CD4-positive, CD25-positive, alpha-beta regulatory T cell (primary cell): ENCODE measurements around the gene RIPOR1. TPM values are rescaled to one million over a fixed set of nuclear protein-coding genes. Genes with fewer than 3 reads are reported as not detected.
A peak's percentile ranks its signal among the peaks of the same experiment; 100 is the strongest.
"Not testable (repeated sequence)": the region's sequence is repeated elsewhere in the genome, so short reads cannot be mapped to it uniquely, and the experiment has no call there.

Experiments
- ATAC-seq, 2 donors: fragments of 150-1000 bp; cut with Tn5 transposase; one replicate each; pipeline ENCODE4 v1.10.0; 2021; ENCODE audit warnings: low read depth in 2 of 2, moderate number of reproducible peaks in 2 of 2, moderate library complexity in 1 of 2
- DNase-seq, 3 donors: peaks; one replicate each; pipeline versions ENCODE4 v3.0.0 to v3.0.0-alpha.2; 2012 to 2022; ENCODE audit warnings: mixed read lengths in 1 of 3
- H3K27ac ChIP-seq: one replicate; pipeline ENCODE4 v1.7.0; 2013; ENCODE audit warnings: mild to moderate bottlenecking, low read length; ENCODE audit not compliant: insufficient read depth, poor library complexity, severe bottlenecking
- H3K27me3 ChIP-seq: one replicate; pipeline ENCODE4 v1.7.0; 2013; ENCODE audit warnings: low read length; ENCODE audit not compliant: control insufficient read depth, insufficient read depth
- H3K36me3 ChIP-seq: one replicate; pipeline ENCODE4 v1.7.0; 2013; ENCODE audit warnings: mild to moderate bottlenecking, low read length, moderate library complexity; ENCODE audit not compliant: control insufficient read depth, insufficient read depth
- H3K4me1 ChIP-seq: 2 replicates; pipeline ENCODE4 v1.7.0; 2013; ENCODE audit warnings: mild to moderate bottlenecking, low read length; ENCODE audit not compliant: insufficient read depth, control insufficient read depth, poor library complexity, severe bottlenecking
- H3K4me3 ChIP-seq: one replicate; pipeline ENCODE4 v1.7.0; 2013; ENCODE audit warnings: low read depth, mild to moderate bottlenecking, low read length, moderate library complexity
- H3K9me3 ChIP-seq, 2 experiments: 1 replicate in 1 of 2; 2 replicates in 1 of 2; pipeline ENCODE4 v1.7.0; 2013; ENCODE audit warnings: low read length in 2 of 2, mild to moderate bottlenecking in 1 of 2, moderate library complexity in 1 of 2; ENCODE audit not compliant: control insufficient read depth in 2 of 2
- H3K27ac Mint-ChIP-seq, 3 donors: one replicate each; pipeline ENCODE4 v1.8.0; 2020 to 2022; ENCODE audit warnings: mild to moderate bottlenecking in 3 of 3, mixed read lengths in 3 of 3, moderate library complexity in 2 of 3
- H3K27me3 Mint-ChIP-seq: one replicate; pipeline ENCODE4 v1.8.0; 2022; ENCODE audit warnings: mild to moderate bottlenecking, mixed read lengths
- H3K36me3 Mint-ChIP-seq: one replicate; pipeline ENCODE4 v1.8.0; 2020; ENCODE audit warnings: mixed read lengths
- H3K4me1 Mint-ChIP-seq, 4 donors: one replicate each; pipeline ENCODE4 v1.8.0; 2020 to 2022; ENCODE audit warnings: mixed read lengths in 4 of 4, mild to moderate bottlenecking in 1 of 4
- H3K4me3 Mint-ChIP-seq, 4 donors: one replicate each; pipeline ENCODE4 v1.8.0; 2020 to 2022; ENCODE audit warnings: mild to moderate bottlenecking in 4 of 4, mixed read lengths in 4 of 4, moderate library complexity in 3 of 4
- H3K9me3 Mint-ChIP-seq, 7 donors: one replicate each; pipeline ENCODE4 v1.8.0; 2020 to 2022; ENCODE audit warnings: mixed read lengths in 7 of 7, mild to moderate bottlenecking in 3 of 7, moderate library complexity in 2 of 7
- polyA plus RNA-seq, 4 donors: library from polyadenylated mRNA; unstranded; fragments of 300-500 nt; fragmentation: Illumina TruSeq; gene quantifications; one replicate each; pipeline ENCODE4 v1.2.3, GENCODE V29; 2021
- total RNA-seq: library from RNA; stranded (reverse); gene quantifications from one replicate; pipeline ENCODE4 v1.2.3, GENCODE V29; 2022

The RIPOR1 gene
- total and polyA plus RNA-seq, 5 donors from 2014 or later: 0.91 to 16.6 (median 2.2) TPM

DNA sequence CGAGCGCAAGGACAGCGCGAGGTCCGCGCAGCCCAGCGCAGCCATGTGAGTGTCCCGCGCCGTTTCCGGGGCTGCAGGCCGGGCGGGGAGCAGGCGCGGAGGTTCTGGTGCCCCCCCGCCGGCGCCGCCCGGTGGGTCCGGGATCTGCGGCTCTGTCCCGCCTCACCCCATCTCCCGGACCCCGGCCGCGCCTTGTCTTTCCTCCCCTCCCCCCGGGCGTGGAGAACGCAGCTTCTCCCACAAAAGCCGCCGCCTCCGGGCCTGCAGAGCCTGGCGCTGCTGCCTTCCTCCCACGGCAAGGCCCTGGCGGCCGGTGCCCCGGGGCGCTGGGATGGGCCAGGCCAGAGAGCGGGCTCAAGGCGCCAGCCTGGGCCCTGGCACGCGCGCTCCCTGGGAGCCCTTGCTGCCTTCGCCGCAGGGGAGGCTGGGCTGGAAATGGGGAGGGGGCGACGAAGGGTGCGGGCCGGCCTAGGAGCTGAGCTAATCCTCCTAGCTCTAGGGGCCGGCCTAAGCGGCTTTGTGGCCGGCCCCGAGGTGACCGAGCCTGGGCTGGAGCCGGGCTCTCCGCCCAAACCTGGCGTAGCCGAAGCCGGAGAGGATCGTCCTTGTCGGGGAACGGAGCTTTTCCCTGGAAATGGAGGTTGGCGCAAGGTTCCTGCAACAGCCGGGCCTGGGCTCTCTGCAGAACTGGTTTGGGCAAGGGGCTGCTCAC, 397 bp downstream of the RIPOR1 start:
- DNase-seq (peak in 1 of 3 donors; percentile 39), ATAC-seq (peak in 1 of 2 donors; percentile 21)
- H3K27me3 ChIP-seq: peaks cover 14% of the 10 kb centered on the region
- Mint-ChIP-seq H3K36me3 (no peaks in the 10 kb centered on the region), H3K4me1 (peaks cover 0 to 27% (median 10%) of the 10 kb centered on the region in 4 donors), H3K9me3 (peaks cover 0 to 3% (median 0%) of the 10 kb centered on the region in 7 donors), H3K4me3 (peak overlapping the region in 3 of 4 donors; percentile 81 to 90 (median 85)), H3K27ac (peak overlapping the region in 1 of 3 donors; percentile 9), H3K27me3 (peaks cover 74% of the 10 kb centered on the region)
- peaks cover 27% of the 10 kb centered on the region for H3K4me1 ChIP-seq
- H3K27ac ChIP-seq: no peak overlapping the region
- no peaks in the 10 kb centered on the region for H3K9me3 ChIP-seq
- H3K36me3 ChIP-seq: no peaks in the 10 kb centered on the region
- H3K4me3 ChIP-seq: no peak overlapping the region

GRCh38 chr16:67529582-67530012, 968 bp downstream of the RIPOR1 start:
- Histone ChIP-seq H3K9me3 (no peaks in the 10 kb centered on the region), H3K4me1 (peaks cover 27% of the 10 kb centered on the region), H3K27me3 (peaks cover 14% of the 10 kb centered on the region), H3K36me3 (no peaks in the 10 kb centered on the region), H3K4me3 (no peak overlapping the region), H3K27ac (no peak overlapping the region)
- Mint-ChIP-seq H3K27ac (peak overlapping the region; percentile 65 to 88 (median 77)), H3K27me3 (peaks cover 77% of the 10 kb centered on the region), H3K36me3 (no peaks in the 10 kb centered on the region), H3K9me3 (peaks cover 0 to 3% (median 0%) of the 10 kb centered on the region in 7 donors), H3K4me3 (peak overlapping the region; percentile 20 to 90 (median 83)), H3K4me1 (peaks cover 0 to 31% (median 11%) of the 10 kb centered on the region in 4 donors)
- ATAC-seq (no peak), DNase-seq (no peak)

DNA sequence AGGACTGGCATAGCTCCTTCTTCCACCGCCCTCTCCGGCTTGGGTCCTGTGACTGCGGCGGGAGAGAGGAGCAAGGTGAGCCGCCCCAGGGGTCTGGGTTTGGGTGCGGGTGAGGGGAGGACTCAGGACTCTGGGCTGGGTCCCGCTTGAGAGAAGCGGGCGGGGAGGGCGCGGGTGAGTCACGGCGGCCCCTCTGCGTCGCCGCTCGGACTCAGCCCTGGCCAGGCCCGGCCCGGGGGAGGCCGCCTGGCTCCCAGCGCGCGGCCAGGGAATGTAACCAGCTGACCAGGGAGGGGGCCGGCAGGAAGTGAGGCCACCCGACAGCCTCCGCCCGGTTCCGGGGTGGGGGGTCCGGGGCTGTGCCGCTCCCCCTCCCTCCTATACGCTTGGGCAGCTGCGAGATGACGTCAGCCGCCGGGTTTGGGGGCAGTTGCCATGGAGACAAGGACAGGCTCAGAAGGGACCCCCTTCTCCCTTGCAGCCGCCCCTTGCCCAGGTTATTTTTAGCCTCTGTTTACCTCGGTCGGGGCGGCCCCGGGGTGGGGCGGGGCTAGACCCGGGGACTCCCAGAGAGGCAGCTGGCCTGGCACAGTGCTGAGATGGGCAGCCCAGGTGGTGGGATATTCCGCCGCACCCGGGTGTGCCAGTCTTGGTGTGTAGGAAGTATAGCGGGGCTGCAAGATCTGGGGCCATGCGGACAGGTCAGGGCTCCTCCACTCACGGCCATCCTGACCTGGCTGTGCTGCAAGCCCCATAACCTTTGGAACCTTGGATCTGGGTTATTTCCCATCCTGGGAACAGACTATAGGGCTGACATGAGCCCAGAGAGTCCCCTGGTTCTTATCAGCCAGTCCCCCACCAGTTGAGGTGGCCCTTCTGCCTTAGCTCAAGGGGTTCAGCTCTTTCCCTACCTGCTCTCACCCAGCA, 1.6 kb downstream of the RIPOR1 start:
- Histone ChIP-seq H3K9me3 (no peaks in the 10 kb centered on the region), H3K4me1 (peaks cover 27% of the 10 kb centered on the region), H3K4me3 (no peak overlapping the region), H3K27ac (no peak overlapping the region), H3K27me3 (peaks cover 14% of the 10 kb centered on the region), H3K36me3 (no peaks in the 10 kb centered on the region)
- Mint-ChIP-seq H3K27ac (peak overlapping the region in 2 of 3 donors; percentile 65 to 88), H3K4me1 (peaks cover 0 to 34% (median 13%) of the 10 kb centered on the region in 4 donors), H3K27me3 (peaks cover 73% of the 10 kb centered on the region), H3K36me3 (no peaks in the 10 kb centered on the region), H3K9me3 (peaks cover 0 to 3% (median 0%) of the 10 kb centered on the region in 7 donors), H3K4me3 (peak overlapping the region; percentile 71 to 90 (median 83))
- DNase-seq (peak in 1 of 3 donors; percentile 25), ATAC-seq (peak; percentile 15 to 43)

DNA sequence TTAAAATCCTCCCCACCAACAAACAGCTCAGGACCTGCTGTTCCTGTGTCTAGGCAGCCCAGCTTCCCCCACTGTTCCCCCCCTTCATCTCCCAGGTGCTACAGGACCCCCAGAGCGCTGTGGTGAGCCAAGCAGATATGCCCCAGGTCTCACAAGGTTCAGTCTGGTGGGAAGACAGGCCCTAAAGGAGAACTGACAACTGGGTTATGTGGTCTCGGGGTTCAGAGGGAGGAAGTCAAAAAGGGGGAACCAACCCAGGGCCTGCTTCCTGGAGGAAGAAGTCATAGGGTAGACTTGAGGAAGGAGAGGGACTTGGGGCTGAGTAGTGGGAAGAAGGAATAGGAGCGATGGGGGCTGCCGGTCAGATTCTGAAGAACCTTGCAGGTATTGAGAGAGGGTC, 2.6 kb downstream of the RIPOR1 start:
- ATAC-seq (no peak), DNase-seq (no peak)
- Mint-ChIP-seq H3K4me3 (peak overlapping the region in 2 of 4 donors; percentile 71 to 74), H3K27me3 (peaks cover 73% of the 10 kb centered on the region), H3K4me1 (peaks cover 0 to 43% (median 16%) of the 10 kb centered on the region in 4 donors), H3K36me3 (no peaks in the 10 kb centered on the region), H3K27ac (peak overlapping the region in 1 of 3 donors; percentile 85), H3K9me3 (peaks cover 0 to 3% (median 0%) of the 10 kb centered on the region in 7 donors)
- Histone ChIP-seq H3K4me1 (peaks cover 27% of the 10 kb centered on the region), H3K36me3 (no peaks in the 10 kb centered on the region), H3K27me3 (peaks cover 14% of the 10 kb centered on the region), H3K4me3 (no peak overlapping the region), H3K9me3 (no peaks in the 10 kb centered on the region), H3K27ac (no peak overlapping the region)

DNA sequence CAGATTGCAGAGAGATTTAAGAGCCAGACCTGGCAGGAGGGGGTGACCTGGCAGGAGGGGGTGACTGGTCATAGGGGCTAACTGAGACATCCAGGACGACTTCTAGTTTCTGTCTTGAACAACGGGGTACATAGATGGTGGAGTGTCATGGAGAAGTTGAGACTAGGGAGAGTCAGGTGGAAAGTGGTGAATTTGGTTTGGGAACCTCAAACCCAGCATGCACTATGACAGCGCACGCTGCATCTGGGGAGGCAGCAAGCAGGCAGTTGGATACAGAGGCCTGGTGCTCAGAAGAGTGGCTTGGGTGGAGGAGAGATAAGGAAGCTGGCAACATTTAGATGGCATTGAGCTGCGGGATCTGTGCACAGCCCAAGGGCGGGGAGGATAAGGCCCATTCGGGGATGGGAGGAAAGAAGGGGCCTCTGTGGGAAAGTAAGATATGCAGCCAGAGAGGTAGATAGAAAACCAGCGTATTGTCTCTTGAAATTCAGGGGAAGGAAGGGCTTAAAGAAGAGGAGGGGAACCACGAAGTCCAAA, 4.5 kb downstream of the RIPOR1 start:
- H3K27ac ChIP-seq: no peak overlapping the region
- H3K27me3 ChIP-seq: peaks cover 14% of the 10 kb centered on the region
- Mint-ChIP-seq H3K4me1 (peaks cover 0 to 51% (median 16%) of the 10 kb centered on the region in 4 donors), H3K27me3 (peaks cover 62% of the 10 kb centered on the region), H3K4me3 (peak overlapping the region in 2 of 4 donors; percentile 79 to 88), H3K36me3 (no peaks in the 10 kb centered on the region), H3K27ac (peak overlapping the region in 1 of 3 donors; percentile 68), H3K9me3 (no peaks in the 10 kb centered on the region)
- H3K4me3 ChIP-seq: no peak overlapping the region
- H3K36me3 ChIP-seq: no peaks in the 10 kb centered on the region
- ATAC-seq (no peak), DNase-seq (no peak)
- no peaks in the 10 kb centered on the region for H3K9me3 ChIP-seq
- peaks cover 38% of the 10 kb centered on the region for H3K4me1 ChIP-seq

GRCh38 chr16:67533987-67534386, 5.4 kb downstream of the RIPOR1 start:
- peaks cover 59% of the 10 kb centered on the region for H3K27me3 Mint-ChIP-seq
- Histone ChIP-seq H3K27me3 (peaks cover 14% of the 10 kb centered on the region), H3K4me1 (peaks cover 38% of the 10 kb centered on the region)
- H3K4me3 ChIP-seq, H3K27ac Mint-ChIP-seq, H3K9me3 ChIP-seq, H3K36me3 Mint-ChIP-seq, DNase-seq, H3K36me3 ChIP-seq, H3K9me3 Mint-ChIP-seq, H3K27ac ChIP-seq, ATAC-seq: not testable (repeated sequence)
- H3K4me1 Mint-ChIP-seq: peaks cover 0 to 56% (median 19%) of the 10 kb centered on the region in 4 donors
- peak overlapping the region in 2 of 4 donors; percentile 60 to 74 for H3K4me3 Mint-ChIP-seq

DNA sequence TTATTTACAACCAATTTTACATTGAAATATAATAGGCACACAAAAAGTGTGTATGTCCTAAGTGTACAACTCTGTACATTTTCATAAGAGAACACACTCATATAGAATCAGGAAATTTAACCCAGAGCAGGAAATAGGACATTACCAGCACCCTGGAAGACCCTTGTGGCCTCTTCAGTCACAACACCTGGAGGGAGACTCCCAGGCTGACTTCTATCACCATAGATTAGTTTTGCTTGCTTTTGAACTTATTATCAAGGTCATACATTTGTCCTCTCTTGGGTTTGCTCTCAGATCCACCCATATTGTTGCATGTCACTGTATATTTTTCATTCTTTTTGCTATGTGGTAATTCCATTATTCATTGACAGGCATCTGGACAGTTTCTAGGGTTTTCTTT, 5.8 kb downstream of the RIPOR1 start:
- no peak for DNase-seq
- Histone ChIP-seq H3K4me3 (no peak overlapping the region), H3K4me1 (peaks cover 33% of the 10 kb centered on the region), H3K9me3 (no peaks in the 10 kb centered on the region), H3K27ac (no peak overlapping the region), H3K27me3 (peaks cover 14% of the 10 kb centered on the region), H3K36me3 (no peaks in the 10 kb centered on the region)
- Mint-ChIP-seq H3K9me3 (no peaks in the 10 kb centered on the region), H3K4me1 (peaks cover 0 to 58% (median 21%) of the 10 kb centered on the region in 4 donors), H3K27ac (no peak overlapping the region), H3K4me3 (peak overlapping the region in 2 of 4 donors; percentile 60 to 74), H3K27me3 (peaks cover 58% of the 10 kb centered on the region), H3K36me3 (no peaks in the 10 kb centered on the region)
- ATAC-seq: no peak
